Measurements from ENCODE around the gene TOB1. TPM values are rescaled to one million over a fixed set of nuclear protein-coding genes. Genes with fewer than 3 reads are reported as not detected.

The TOB1 gene
- total and polyA plus RNA-seq, 9 of the 15 experiments (the other 6 are each of a cell fraction or from before 2014, with no cell fraction given): 4.8 to 63.7 (median 13.2) TPM

GRCh38 chr17:50884439-50885311 lies 18.5 kb upstream of the TOB1 start (continued):
- TF ChIP-seq CHD7 (IDR thresholded peaks at IDR 0.05; ENCODE audit: low read depth, low read length): no peak
- peak; percentile 19; the same call in 1 of the 2 replicates for TF ChIP-seq MTA3 (IDR thresholded peaks at IDR 0.05; ENCODE audit: borderline replicate concordance)
- TF ChIP-seq MIER1 (IDR thresholded peaks at IDR 0.05; ENCODE audit: low read depth): no peak
- peak; percentile 67; the same call in 1 of the 2 replicates for TF ChIP-seq ATF3 (IDR thresholded peaks at IDR 0.05)
- no peak for TF ChIP-seq ATF3 (CRISPR knock-in tag; conservative IDR thresholded peaks at IDR 0.05)
- no peak for TF ChIP-seq ZC3H4 (CRISPR knock-in tag; IDR thresholded peaks at IDR 0.05; ENCODE audit: borderline replicate concordance)
- TF ChIP-seq PHF8 (IDR thresholded peaks at IDR 0.05; ENCODE audit: borderline replicate concordance, low read length): peak; percentile 16; the same call in 1 of the 2 replicates
- 0 out of 2 replicates have a peak, but pooled peaks have one; percentile 21 for TF ChIP-seq LEF1 (IDR thresholded peaks at IDR 0.05)
- no peak for TF ChIP-seq POLR3A (IDR thresholded peaks at IDR 0.05; ENCODE audit: borderline replicate concordance, extremely low read depth, insufficient read depth, insufficient read length)
- TF ChIP-seq ZNF24 (IDR thresholded peaks at IDR 0.05): peak; percentile 99
- peak; percentile 16; the same call in 1 of the 2 replicates for TF ChIP-seq VEZF1 (CRISPR knock-in tag; IDR thresholded peaks at IDR 0.05)
- 0 out of 2 replicates have a peak, but pooled peaks have one; percentile 31 for TF ChIP-seq NBN (IDR thresholded peaks at IDR 0.05; ENCODE audit: low read depth)
- TF ChIP-seq TCFL5 (CRISPR knock-in tag; conservative IDR thresholded peaks at IDR 0.05): no peak

Measured in K562 (cell line).